HepG2 (cell line): ENCODE data around the gene RASSF4. TPM values are rescaled to one million over a fixed set of nuclear protein-coding genes. Genes with fewer than 3 reads are reported as not detected.

Source experiments
- CEBPB ChIP-seq: IDR thresholded peaks from 2 replicates; pipeline ENCODE4 v1.6.1; 2011; ENCODE audit warnings: low read depth, low read length, improper control_type of control experiment, borderline replicate concordance
- CENPT ChIP-seq: sonication (generic); formaldehyde crosslinking; IDR thresholded peaks from 2 replicates; pipeline ENCODE4 v1.8.0; 2022; ENCODE audit warnings: low read depth, mild to moderate bottlenecking, moderate library complexity, missing genetic modification reagents
- CHD2 ChIP-seq: IDR thresholded peaks from 2 replicates; pipeline ENCODE4 v1.6.1; 2011; ENCODE audit warnings: low read depth, low read length, improper control_type of control experiment
- DDIT3 ChIP-seq: sonication (generic); formaldehyde crosslinking; IDR thresholded peaks from 2 replicates; pipeline ENCODE4 v1.4.0; 2020; ENCODE audit warnings: mild to moderate bottlenecking, missing genetic modification reagents
- DRAP1 ChIP-seq: IDR thresholded peaks from 2 replicates; pipeline ENCODE4 v1.6.1; 2016; ENCODE audit warnings: missing genetic modification reagents, missing compliant biosample characterization
- FOXO4 ChIP-seq: sonication (generic); formaldehyde crosslinking; conservative IDR thresholded peaks from 2 replicates; pipeline ENCODE4 v1.8.1; 2023; ENCODE audit warnings: missing genetic modification reagents
- IKZF4 ChIP-seq: sonication (generic); formaldehyde crosslinking; IDR thresholded peaks from 2 replicates; pipeline ENCODE4 v1.5.1; 2020; ENCODE audit warnings: borderline replicate concordance, mild to moderate bottlenecking, low read depth, missing genetic modification reagents; ENCODE audit errors: not compliant biosample characterization
- MAZ ChIP-seq, 2 experiments: sonication (generic) in 1 of 2; formaldehyde crosslinking in 1 of 2; IDR thresholded peaks; 2 replicates each; pipeline versions ENCODE4 v1.5.0 to v1.6.1; 2012 to 2020; ENCODE audit warnings: low read depth in 2 of 2, mild to moderate bottlenecking in 2 of 2, borderline replicate concordance in 1 of 2, improper control_type of control experiment in 1 of 2, low read length in 1 of 2, missing genetic modification reagents in 1 of 2, moderate library complexity in 1 of 2
- MEIS2 ChIP-seq: sonication (generic); formaldehyde crosslinking; IDR thresholded peaks from 2 replicates; pipeline ENCODE4 v1.9.0; 2021; ENCODE audit warnings: mild to moderate bottlenecking, missing genetic modification reagents
- MLXIP ChIP-seq: sonication (generic); formaldehyde crosslinking; IDR thresholded peaks from 2 replicates; pipeline ENCODE4 v1.9.0; 2021; ENCODE audit warnings: missing genetic modification reagents, borderline replicate concordance
- MTA3 ChIP-seq: sonication (generic); formaldehyde crosslinking; IDR thresholded peaks from 2 replicates; pipeline ENCODE4 v1.4.0; 2020; ENCODE audit warnings: missing genetic modification reagents
- NFE2 ChIP-seq: sonication (generic); formaldehyde crosslinking; IDR thresholded peaks from 2 replicates; pipeline ENCODE4 v1.4.0; 2020; ENCODE audit warnings: missing genetic modification reagents
- NFE2L2 ChIP-seq: fragments of 150-350 bp; IDR thresholded peaks from 2 replicates; pipeline ENCODE4 v1.6.1; 2014; ENCODE audit warnings: low read length
- NR3C1 ChIP-seq: sonication (generic); formaldehyde crosslinking; IDR thresholded peaks from 2 replicates; pipeline ENCODE4 v1.4.0; 2020; ENCODE audit warnings: missing genetic modification reagents
- SOX13 ChIP-seq, 3 experiments: fragments of 450-650 bp in 1 of 3; sonication (generic) in 1 of 3; formaldehyde crosslinking in 1 of 3; IDR thresholded peaks in 2 of 3; conservative IDR thresholded peaks in 1 of 3; 2 replicates each; pipeline versions ENCODE4 v1.5.0 to v1.6.1; 2016 to 2020; ENCODE audit warnings: antibody characterized with exemption in 1 of 3, mild to moderate bottlenecking in 1 of 3, missing compliant biosample characterization in 1 of 3, missing genetic modification reagents in 1 of 3, moderate library complexity in 1 of 3
- STAT5B ChIP-seq: sonication (generic); formaldehyde crosslinking; IDR thresholded peaks from 2 replicates; pipeline ENCODE4 v1.4.0; 2020; ENCODE audit warnings: missing genetic modification reagents
- TMF1 ChIP-seq: sonication (generic); formaldehyde crosslinking; IDR thresholded peaks from 2 replicates; pipeline ENCODE4 v1.8.1; 2022; ENCODE audit warnings: low read depth, missing genetic modification reagents
- TRIM24 ChIP-seq: sonication (generic); formaldehyde crosslinking; IDR thresholded peaks from 2 replicates; pipeline ENCODE4 v1.8.0; 2022; ENCODE audit warnings: mild to moderate bottlenecking, missing genetic modification reagents
- ZNF17 ChIP-seq: sonication (generic); formaldehyde crosslinking; IDR thresholded peaks from 2 replicates; pipeline ENCODE4 v1.5.0; 2020; ENCODE audit warnings: mild to moderate bottlenecking, missing genetic modification reagents
- ZNF329 ChIP-seq: sonication (generic); formaldehyde crosslinking; IDR thresholded peaks from 2 replicates; pipeline ENCODE4 v1.9.0; 2021; ENCODE audit warnings: low read depth, mild to moderate bottlenecking, missing genetic modification reagents
- ZNF484 ChIP-seq: sonication (generic); formaldehyde crosslinking; IDR thresholded peaks from 2 replicates; pipeline ENCODE4 v1.5.1; 2020; ENCODE audit warnings: mild to moderate bottlenecking, low read depth, missing genetic modification reagents, borderline replicate concordance
- ZNF589 ChIP-seq: sonication (generic); formaldehyde crosslinking; conservative IDR thresholded peaks from 2 replicates; pipeline ENCODE4 v1.8.0; 2022; ENCODE audit warnings: mild to moderate bottlenecking, moderate library complexity, missing genetic modification reagents
- ZNF83 ChIP-seq: sonication (generic); formaldehyde crosslinking; IDR thresholded peaks from 2 replicates; pipeline ENCODE4 v1.4.0; 2020; ENCODE audit warnings: missing genetic modification reagents, mild to moderate bottlenecking, borderline replicate concordance
- ZSCAN12 ChIP-seq: sonication (generic); formaldehyde crosslinking; IDR thresholded peaks from 2 replicates; pipeline ENCODE4 v1.9.0; 2021; ENCODE audit warnings: mild to moderate bottlenecking, missing genetic modification reagents
- polyA plus RNA-seq, 8 experiments: library from polyadenylated mRNA; depleted of rRNA in 3 of 8; stranded (reverse) in 7 of 8; unstranded in 1 of 8; fragments of >200 nt; fragmentation: Illumina TruSeq in 4 of 8; extraction: Trizol in 4 of 8; gene quantifications; 2 replicates each; pipeline versions ENCODE4 v1.2.1 to v1.2.3, GENCODE V29; 2011 to 2016; ENCODE audit warnings: low read depth in 4 of 8, missing spikeins in 1 of 8, mixed read lengths in 1 of 8; ENCODE audit not compliant: insufficient read depth in 1 of 8
- total RNA-seq, 5 experiments: library from RNA; depleted of rRNA; stranded (reverse); fragments of >200 nt; fragmentation: Illumina TruSeq; extraction: Trizol; gene quantifications; 2 replicates each; pipeline ENCODE4 v1.2.3, GENCODE V29; 2016; ENCODE audit warnings: low read depth in 1 of 5

RASSF4 gene
- total and polyA plus RNA-seq, 2 of the 13 experiments (the other 11 are each of a cell fraction or from before 2014, with no cell fraction given): 34.0 to 51.7 TPM

- no peak; the same call in 1 of the 2 replicates for TF ChIP-seq DRAP1 (CRISPR knock-in tag)
- no peak for TF ChIP-seq ZNF484 (CRISPR knock-in tag)
- no peak for TF ChIP-seq NR3C1
- TF ChIP-seq TMF1 (CRISPR knock-in tag): peak; percentile 54; the same call in 1 of the 2 replicates
- no peak for TF ChIP-seq NFE2 (CRISPR knock-in tag)
- no peak for TF ChIP-seq TRIM24 (CRISPR knock-in tag)
- no peak for TF ChIP-seq MAZ (IDR thresholded peaks at IDR 0.05; ENCODE audit: borderline replicate concordance, low read depth, low read length)
- peak; percentile 57 for TF ChIP-seq MAZ (CRISPR knock-in tag; IDR thresholded peaks at IDR 0.05; ENCODE audit: low read depth)
- no peak for TF ChIP-seq CHD2
- peak; percentile 89 for TF ChIP-seq CEBPB
- peak; percentile 60; the same call in 1 of the 2 replicates for TF ChIP-seq MEIS2 (CRISPR knock-in tag)
- TF ChIP-seq SOX13 (IDR thresholded peaks at IDR 0.05): no peak
- TF ChIP-seq SOX13 (CRISPR knock-in tag; conservative IDR thresholded peaks at IDR 0.05 in 1 of 2, IDR thresholded peaks at IDR 0.05 in 1 of 2): peak in 1 of 2 experiments; percentile 82; a peak in 2 of 4 replicates
- TF ChIP-seq ZNF589 (CRISPR knock-in tag): 0 out of 2 replicates have a peak, but pooled peaks have one; percentile 36
- no peak for TF ChIP-seq ZNF329 (CRISPR knock-in tag)
- no peak for TF ChIP-seq ZNF17
- TF ChIP-seq NFE2L2: no peak
- no peak for TF ChIP-seq STAT5B (CRISPR knock-in tag)
- no peak for TF ChIP-seq DDIT3
- no peak for TF ChIP-seq MTA3 (CRISPR knock-in tag)
- peak; percentile 42 for TF ChIP-seq IKZF4 (CRISPR knock-in tag)
- TF ChIP-seq MLXIP (CRISPR knock-in tag): no peak
- TF ChIP-seq ZSCAN12: no peak
- TF ChIP-seq FOXO4 (CRISPR knock-in tag): no peak
- TF ChIP-seq ZNF83 (CRISPR knock-in tag): no peak
- 0 out of 2 replicates have a peak, but pooled peaks have one; percentile 51 for TF ChIP-seq CENPT (CRISPR knock-in tag)
Observed at GRCh38 chr10:44935201-44935965, 24.2 kb upstream of the RASSF4 start (continued).
